GM10266 (cell line): Measurements from ENCODE around the gene COL2A1.

Source experiments
- DNase-seq: peaks from one replicate; pipeline ENCODE4 v3.0.0; 2012; ENCODE audit errors: extremely low spot score
- TF ChIP-seq, protein P1 (sequence below): IDR thresholded peaks from 2 replicates; pipeline ENCODE4 v1.5.1; 2012; ENCODE audit warnings: mild to moderate bottlenecking, low read depth; ENCODE audit not compliant: control insufficient read depth, insufficient read depth; ENCODE audit errors: missing control alignments

COL2A1 gene

DNA sequence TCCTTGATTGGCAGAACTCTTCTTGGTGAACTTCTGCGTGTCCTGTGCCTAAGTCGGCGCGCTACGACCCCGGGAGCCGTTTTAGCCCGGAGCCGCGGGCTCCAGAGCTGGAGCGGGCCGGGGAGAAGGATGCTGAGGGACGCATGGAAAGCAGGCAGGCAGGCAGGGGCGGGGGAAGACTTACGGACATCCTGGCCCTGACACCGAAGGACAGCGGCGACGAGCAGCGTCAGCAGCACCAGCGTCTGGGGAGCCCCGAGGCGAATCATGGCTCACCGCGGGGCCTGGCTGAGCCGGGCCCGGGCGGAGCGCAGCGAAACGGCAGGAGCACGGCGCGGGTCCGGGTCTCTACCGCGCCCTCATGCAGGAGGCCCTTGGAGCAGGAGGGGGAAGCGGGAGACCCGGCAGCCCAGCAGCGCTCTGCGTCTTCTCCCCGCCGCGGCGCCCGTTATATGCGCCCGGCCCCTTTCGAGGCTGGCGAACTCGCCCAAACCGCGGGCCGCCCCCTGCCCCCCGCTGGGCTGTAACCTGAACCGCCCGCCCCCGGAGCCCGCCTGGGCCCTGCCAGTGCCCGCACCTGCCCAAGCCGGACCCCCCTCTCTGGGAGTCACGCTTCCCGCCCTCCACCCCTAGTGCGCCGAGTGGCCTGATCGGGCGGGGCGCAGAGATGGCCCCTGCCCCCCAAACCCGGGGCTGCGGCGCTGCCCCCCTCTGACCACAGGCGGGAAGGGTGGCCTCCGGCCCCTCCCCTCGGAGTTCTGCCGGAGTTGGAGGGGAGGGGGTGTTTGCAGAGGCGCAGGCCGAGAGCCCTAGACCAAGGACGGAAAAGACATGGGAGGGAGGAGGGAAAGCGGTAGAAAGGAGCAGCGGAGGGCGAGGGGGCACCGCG lies at the start of gene COL2A1:
TSS of gene COL2A1 (minus strand) at position 424 of the 889 bp plus-strand sequence. CDS start at position 269, 155 bp downstream.
- TF ChIP-seq, protein P1, sequence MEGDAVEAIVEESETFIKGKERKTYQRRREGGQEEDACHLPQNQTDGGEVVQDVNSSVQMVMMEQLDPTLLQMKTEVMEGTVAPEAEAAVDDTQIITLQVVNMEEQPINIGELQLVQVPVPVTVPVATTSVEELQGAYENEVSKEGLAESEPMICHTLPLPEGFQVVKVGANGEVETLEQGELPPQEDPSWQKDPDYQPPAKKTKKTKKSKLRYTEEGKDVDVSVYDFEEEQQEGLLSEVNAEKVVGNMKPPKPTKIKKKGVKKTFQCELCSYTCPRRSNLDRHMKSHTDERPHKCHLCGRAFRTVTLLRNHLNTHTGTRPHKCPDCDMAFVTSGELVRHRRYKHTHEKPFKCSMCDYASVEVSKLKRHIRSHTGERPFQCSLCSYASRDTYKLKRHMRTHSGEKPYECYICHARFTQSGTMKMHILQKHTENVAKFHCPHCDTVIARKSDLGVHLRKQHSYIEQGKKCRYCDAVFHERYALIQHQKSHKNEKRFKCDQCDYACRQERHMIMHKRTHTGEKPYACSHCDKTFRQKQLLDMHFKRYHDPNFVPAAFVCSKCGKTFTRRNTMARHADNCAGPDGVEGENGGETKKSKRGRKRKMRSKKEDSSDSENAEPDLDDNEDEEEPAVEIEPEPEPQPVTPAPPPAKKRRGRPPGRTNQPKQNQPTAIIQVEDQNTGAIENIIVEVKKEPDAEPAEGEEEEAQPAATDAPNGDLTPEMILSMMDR: no peak
- DNase-seq: peak; percentile 33

DNA sequence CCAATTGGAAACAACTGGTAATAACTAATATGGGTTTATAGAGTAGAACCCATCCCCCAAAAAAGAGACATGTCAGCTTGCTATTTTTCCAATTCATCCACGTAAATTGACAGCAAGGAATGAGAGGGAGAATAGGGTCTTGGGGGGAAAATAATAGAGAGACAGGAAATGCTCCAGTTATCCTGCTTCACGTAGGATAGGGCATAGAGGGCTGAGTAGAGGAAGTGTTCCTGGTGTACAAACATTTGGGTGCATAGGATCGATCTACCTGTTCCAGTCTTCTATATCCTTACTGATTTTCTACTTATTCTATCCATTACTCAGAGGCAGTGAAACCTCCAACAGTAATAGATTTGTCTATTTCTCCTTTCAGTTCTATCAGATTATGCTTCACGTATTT lies 49.6 kb upstream of the COL2A1 start:
- TF ChIP-seq, protein P1: no peak

DNA sequence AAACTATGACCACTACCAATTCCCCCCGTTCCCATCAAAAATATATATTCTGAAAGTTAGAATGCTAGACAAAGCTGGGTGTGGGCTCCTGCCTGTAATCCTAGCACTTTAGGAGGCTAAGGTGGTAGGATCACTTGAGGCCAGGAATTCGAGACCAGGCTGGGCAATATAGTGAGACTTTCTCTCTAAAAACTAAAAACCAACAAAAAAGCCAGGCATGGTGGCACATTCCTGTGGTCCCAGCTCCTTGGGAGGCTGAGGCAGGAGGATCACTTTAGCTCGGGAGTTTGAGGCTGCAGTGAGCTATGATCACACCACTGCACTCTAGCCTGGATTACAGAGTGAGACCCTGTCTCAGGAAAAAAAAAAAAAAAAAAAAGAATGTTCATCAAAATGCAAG lies 48.8 kb upstream of the COL2A1 start:
- no peak for DNase-seq
- TF ChIP-seq, protein P1: no peak

More for the DNA sequence above, 49.6 kb upstream of the COL2A1 start:
- no peak for DNase-seq

DNA sequence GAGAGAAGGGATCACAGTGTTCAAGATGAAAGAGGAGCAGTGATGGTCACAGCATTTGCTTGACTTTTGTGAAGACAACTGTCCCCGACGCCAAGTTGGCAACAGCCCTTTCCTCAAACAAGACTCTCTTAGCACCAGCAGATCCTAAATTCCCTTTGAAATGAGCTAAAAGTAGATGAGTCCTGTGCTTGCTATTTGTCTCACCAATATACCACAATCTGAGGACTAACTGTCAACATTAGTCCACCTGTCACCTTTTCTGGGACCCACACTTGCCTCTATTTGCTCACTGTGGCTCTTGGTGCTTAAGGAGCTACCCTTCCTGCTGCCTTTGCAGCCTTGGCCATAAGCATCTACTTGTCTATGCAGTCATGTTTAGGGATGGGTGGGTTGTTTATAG lies 47.4 kb upstream of the COL2A1 start:
- TF ChIP-seq, protein P1: no peak
- DNase-seq: no peak

DNA sequence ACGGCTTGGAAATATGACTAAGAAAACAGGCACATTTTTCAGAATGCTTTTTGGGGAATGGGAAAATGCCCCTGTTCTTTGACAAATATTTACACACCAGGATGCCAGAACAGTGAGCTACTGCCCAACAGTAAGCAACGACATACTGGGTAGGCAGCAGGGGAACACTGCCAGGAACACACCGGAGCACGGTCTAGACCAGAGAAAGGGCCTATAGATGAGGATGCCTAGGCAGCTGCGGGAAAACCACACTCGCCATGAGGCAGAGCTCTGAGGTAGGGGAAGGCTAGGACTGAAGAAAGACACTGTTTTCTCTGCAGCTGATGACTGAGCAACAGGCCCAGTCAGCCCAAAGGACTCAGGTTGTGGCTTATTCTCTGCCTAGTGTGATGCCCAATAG lies 45.9 kb upstream of the COL2A1 start:
- TF ChIP-seq, protein P1: no peak
- DNase-seq: no peak

DNA sequence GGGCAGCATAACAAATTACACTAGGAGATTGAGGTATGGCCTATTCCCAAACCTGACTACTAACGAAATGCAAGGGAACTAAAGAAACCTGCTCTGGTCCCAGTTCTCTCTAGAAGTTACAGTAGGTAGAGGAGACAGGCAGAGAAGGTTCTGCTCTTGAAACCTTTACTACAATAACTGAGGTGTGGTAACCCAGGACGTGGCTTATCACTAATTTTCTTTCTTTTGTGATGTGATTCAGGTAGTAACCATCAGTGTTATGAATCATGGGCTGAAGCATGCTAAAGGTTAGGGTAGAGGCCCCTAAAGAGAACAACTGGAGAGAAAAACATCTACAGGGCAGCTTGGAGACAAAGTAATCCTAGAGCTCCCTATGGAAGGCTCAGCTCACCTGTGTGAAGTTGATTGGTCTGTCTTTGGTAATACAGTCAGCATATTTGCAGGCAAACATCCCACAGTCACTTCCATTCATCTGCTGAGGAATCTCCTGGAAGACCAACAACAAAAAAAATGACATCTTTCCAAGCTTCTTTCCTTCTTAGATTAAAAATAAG lies 41.8 kb upstream of the COL2A1 start:
- TF ChIP-seq, protein P1: no peak
- DNase-seq: no peak
